Measurements from ENCODE around the gene EML4. TPM values are rescaled to one million over a fixed set of nuclear protein-coding genes. Genes with fewer than 3 reads are reported as not detected.

The EML4 gene
- total and polyA plus RNA-seq, 9 of the 15 experiments (the other 6 are each of a cell fraction or from before 2014, with no cell fraction given), result 14.7 to 48.3 (median 36.5) TPM

DNA sequence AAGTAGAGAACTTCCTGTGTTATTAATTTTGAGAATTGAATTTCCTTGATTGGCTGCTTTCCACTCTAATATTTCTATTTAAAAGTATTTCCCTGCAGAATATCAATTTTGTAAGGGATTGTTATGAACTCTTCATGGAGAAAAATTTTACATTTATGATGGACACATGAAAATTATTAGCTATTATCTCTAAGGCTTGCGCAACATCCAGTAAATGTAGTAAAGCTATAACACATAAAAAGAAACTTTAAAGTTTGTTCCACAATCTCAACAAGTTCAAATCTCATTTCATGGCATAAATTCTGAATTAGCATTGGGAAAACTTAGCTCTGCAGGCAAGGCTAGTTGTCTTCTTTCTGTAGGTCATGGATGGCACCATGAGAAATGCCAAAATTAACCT lies 4.2 kb upstream of the EML4 start:
- intact Hi-C loops (cut with micrococcal nuclease), result no loop called here
- Histone ChIP-seq H3K4me1 (replicated peaks in 1 of 2; ENCODE audit: control insufficient read depth in 2 of 2, insufficient read depth in 2 of 2, low read length in 2 of 2) (peaks cover 6 to 12% of the 10 kb centered on the region in 2 experiments; a peak in 4 of 5 replicates), H3K27ac (ENCODE audit: extremely low read depth, low read depth, low read length) (no peak overlapping the region), H3K9ac (ENCODE audit: insufficient read depth in 1 of 2, low read depth in 2 of 2, low read length in 2 of 2) (no peak overlapping the region), H3K4me3 (no peak overlapping the region), H2AFZ (ENCODE audit: low read depth, low read length) (no peak overlapping the region), H4K20me1 (replicated peaks; ENCODE audit: control insufficient read depth, insufficient read depth, low read length) (no peaks in the 10 kb centered on the region), H3K27me3 (ENCODE audit: control insufficient read depth in 2 of 2, insufficient read depth in 2 of 2, low read length in 2 of 2) (peaks cover 2 to 6% of the 10 kb centered on the region in 2 experiments; a peak in 1 of 5 replicates), H3K79me2 (ENCODE audit: control insufficient read depth, insufficient read depth, low read length) (peaks cover 7% of the 10 kb centered on the region), H3K9me3 (replicated peaks; ENCODE audit: control insufficient read depth, insufficient read depth, low read depth, low read length) (peaks cover 5% of the 10 kb centered on the region; the same call in 1 of the 2 replicates), H3K9me1 (ENCODE audit: control insufficient read depth, insufficient read depth, low read length) (no peaks in the 10 kb centered on the region), H3K36me3 (ENCODE audit: control insufficient read depth, insufficient read depth, low read length) (no peaks in the 10 kb centered on the region), H3K4me2 (ENCODE audit: insufficient read depth, low read length) (no peak overlapping the region)
- CTCF ChIA-PET (ENCODE audit: low intra/inter-chr PET ratio), result no interaction called here
- POLR2A ChIA-PET, result no interaction called here
- FAIRE-seq, result no peak
- DNase-seq (ENCODE audit: extremely low read depth in 1 of 4, low spot score in 3 of 4), result no peak
- TF ChIP-seq ZNF311 (CRISPR knock-in tag; IDR thresholded peaks at IDR 0.05), result no peak
- no peak for TF ChIP-seq ZNF507 (tag; conservative IDR thresholded peaks at IDR 0.05)
- no peak for TF ChIP-seq ZNF12 (CRISPR knock-in tag; IDR thresholded peaks at IDR 0.05)
- no peak for TF ChIP-seq ZNF224 (CRISPR knock-in tag; IDR thresholded peaks at IDR 0.05)
- TF ChIP-seq, protein P1, sequence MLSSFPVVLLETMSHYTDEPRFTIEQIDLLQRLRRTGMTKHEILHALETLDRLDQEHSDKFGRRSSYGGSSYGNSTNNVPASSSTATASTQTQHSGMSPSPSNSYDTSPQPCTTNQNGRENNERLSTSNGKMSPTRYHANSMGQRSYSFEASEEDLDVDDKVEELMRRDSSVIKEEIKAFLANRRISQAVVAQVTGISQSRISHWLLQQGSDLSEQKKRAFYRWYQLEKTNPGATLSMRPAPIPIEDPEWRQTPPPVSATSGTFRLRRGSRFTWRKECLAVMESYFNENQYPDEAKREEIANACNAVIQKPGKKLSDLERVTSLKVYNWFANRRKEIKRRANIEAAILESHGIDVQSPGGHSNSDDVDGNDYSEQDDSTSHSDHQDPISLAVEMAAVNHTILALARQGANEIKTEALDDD (IDR thresholded peaks at IDR 0.05), result no peak
- no peak for TF ChIP-seq XRCC3 (IDR thresholded peaks at IDR 0.05)
- no peak for TF ChIP-seq FOXJ3 (CRISPR knock-in tag; IDR thresholded peaks at IDR 0.05)
- no peak for TF ChIP-seq ZNF584 (CRISPR knock-in tag; IDR thresholded peaks at IDR 0.05; ENCODE audit: low read depth)
- TF ChIP-seq ZNF696 (CRISPR knock-in tag; conservative IDR thresholded peaks at IDR 0.05), result no peak
- no peak for TF ChIP-seq STAT5B (CRISPR knock-in tag; IDR thresholded peaks at IDR 0.05)
- TF ChIP-seq CC2D1A (IDR thresholded peaks at IDR 0.05), result no peak
- TF ChIP-seq, protein P2, sequence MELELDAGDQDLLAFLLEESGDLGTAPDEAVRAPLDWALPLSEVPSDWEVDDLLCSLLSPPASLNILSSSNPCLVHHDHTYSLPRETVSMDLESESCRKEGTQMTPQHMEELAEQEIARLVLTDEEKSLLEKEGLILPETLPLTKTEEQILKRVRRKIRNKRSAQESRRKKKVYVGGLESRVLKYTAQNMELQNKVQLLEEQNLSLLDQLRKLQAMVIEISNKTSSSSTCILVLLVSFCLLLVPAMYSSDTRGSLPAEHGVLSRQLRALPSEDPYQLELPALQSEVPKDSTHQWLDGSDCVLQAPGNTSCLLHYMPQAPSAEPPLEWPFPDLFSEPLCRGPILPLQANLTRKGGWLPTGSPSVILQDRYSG (tag; conservative IDR thresholded peaks at IDR 0.05; ENCODE audit: low read depth), result no peak
- TF ChIP-seq, protein P3, sequence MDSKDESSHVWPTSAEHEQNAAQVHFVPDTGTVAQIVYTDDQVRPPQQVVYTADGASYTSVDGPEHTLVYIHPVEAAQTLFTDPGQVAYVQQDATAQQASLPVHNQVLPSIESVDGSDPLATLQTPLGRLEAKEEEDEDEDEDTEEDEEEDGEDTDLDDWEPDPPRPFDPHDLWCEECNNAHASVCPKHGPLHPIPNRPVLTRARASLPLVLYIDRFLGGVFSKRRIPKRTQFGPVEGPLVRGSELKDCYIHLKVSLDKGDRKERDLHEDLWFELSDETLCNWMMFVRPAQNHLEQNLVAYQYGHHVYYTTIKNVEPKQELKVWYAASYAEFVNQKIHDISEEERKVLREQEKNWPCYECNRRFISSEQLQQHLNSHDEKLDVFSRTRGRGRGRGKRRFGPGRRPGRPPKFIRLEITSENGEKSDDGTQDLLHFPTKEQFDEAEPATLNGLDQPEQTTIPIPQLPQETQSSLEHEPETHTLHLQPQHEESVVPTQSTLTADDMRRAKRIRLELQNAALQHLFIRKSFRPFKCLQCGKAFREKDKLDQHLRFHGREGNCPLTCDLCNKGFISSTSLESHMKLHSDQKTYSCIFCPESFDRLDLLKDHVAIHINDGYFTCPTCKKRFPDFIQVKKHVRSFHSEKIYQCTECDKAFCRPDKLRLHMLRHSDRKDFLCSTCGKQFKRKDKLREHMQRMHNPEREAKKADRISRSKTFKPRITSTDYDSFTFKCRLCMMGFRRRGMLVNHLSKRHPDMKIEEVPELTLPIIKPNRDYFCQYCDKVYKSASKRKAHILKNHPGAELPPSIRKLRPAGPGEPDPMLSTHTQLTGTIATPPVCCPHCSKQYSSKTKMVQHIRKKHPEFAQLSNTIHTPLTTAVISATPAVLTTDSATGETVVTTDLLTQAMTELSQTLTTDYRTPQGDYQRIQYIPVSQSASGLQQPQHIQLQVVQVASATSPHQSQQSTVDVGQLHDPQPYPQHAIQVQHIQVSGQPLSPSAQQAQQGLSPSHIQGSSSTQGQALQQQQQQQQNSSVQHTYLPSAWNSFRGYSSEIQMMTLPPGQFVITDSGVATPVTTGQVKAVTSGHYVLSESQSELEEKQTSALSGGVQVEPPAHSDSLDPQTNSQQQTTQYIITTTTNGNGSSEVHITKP (IDR thresholded peaks at IDR 0.05; ENCODE audit: partially characterized antibody), result no peak
- in situ Hi-C loops (cut with MboI), result no loop called here
- 30% methylated on average over 1 of the region's 1 CpG for WGBS (ENCODE audit: insufficient coverage, low coverage, missing lambda C conversion rate)
- BruUV-seq (replicated peaks), result no TSS peak
- ATAC-seq, result no peak
